K562 (cell line): ENCODE measurements around the gene HRAS.

Source experiments
- HNRNPLL ChIP-seq: fragments of 200-400 bp; formaldehyde crosslinking; IDR thresholded peaks from 2 replicates; pipeline ENCODE4 v1.6.1; 2017; ENCODE audit warnings: low read length, low read depth, mild to moderate bottlenecking; ENCODE audit not compliant: poor library complexity, severe bottlenecking
- MYNN ChIP-seq, 2 experiments: sonication (generic); formaldehyde crosslinking in 1 of 2; IDR thresholded peaks; 2 replicates each; pipeline versions ENCODE4 v1.5.0 to v1.6.1; 2016 to 2020; ENCODE audit warnings: antibody characterized with exemption in 1 of 2, missing genetic modification reagents in 1 of 2
- NR2C2 ChIP-seq, 2 experiments: fragments of 200-800 bp in 1 of 2; sonication (Bioruptor generic) in 1 of 2; sonication (generic) in 1 of 2; formaldehyde crosslinking in 1 of 2; IDR thresholded peaks; 2 replicates each; pipeline versions ENCODE4 v1.6.1 to v1.8.0; 2016 to 2022; ENCODE audit warnings: mild to moderate bottlenecking in 1 of 2, missing compliant biosample characterization in 1 of 2, missing genetic modification characterization in 1 of 2, missing genetic modification reagents in 1 of 2
- RB1 ChIP-seq: fragments of 450-650 bp; IDR thresholded peaks from 2 replicates; pipeline ENCODE4 v1.6.1; 2017; ENCODE audit warnings: low read depth, mild to moderate bottlenecking
- TEAD1 ChIP-seq, 2 experiments: fragments of 450-650 bp in 1 of 2; sonication (generic) in 1 of 2; formaldehyde crosslinking; IDR thresholded peaks; 2 replicates each; pipeline versions ENCODE4 v1.4.0 to v1.8.0; 2020 to 2022; ENCODE audit warnings: mild to moderate bottlenecking in 2 of 2, missing genetic modification reagents in 1 of 2
- ZNF449 ChIP-seq: fragments of 250-450 bp; sonication (Bioruptor Pico); IDR thresholded peaks from 2 replicates; pipeline ENCODE4 v1.8.0; 2022; ENCODE audit warnings: moderate library complexity, mild to moderate bottlenecking, inconsistent platforms
- ZNF561 ChIP-seq: fragments of 450-650 bp; formaldehyde crosslinking; conservative IDR thresholded peaks from 2 replicates; pipeline ENCODE4 v1.4.0; 2020; ENCODE audit warnings: mild to moderate bottlenecking, moderate library complexity

DNA sequence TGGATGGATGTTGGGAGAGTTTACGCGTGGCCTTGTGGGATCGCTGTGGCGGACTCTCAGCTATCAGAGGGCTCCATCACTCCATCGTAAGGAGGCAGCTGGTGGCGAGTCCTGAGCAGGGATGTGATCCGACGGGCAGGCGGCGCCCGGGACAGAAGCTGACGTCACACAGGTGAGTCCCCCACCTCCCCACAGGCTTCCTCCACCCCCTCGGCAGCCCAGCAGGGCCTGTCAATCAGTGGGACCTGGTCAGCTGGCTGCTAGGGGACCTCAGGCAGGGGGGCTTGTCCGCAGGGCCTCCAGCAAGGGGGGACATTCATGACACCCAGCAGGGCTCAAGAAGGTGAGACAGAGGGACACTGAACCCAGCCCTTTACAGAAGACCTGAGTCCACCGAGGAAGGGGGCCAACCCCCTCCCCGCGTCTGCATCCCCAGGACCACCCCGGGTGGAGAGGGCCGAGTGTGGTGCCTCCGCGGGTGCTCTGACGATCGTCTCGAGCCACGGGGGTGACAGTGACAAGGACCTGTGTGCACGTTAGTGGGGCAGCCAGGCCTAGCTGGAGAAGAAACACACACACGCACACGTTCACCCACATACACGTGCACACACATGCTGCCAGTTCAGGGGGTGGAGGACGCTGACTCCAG lies 7.1 kb downstream of the HRAS start:
- no peak for TF ChIP-seq MYNN (IDR thresholded peaks at IDR 0.05)
- TF ChIP-seq MYNN (CRISPR knock-in tag; IDR thresholded peaks at IDR 0.05): no peak
- TF ChIP-seq TEAD1 (CRISPR knock-in tag; IDR thresholded peaks at IDR 0.05): no peak
- TF ChIP-seq ZNF449 (CRISPR knock-in tag): no peak
- TF ChIP-seq RB1: no peak
- no peak for TF ChIP-seq HNRNPLL
- no peak for TF ChIP-seq NR2C2 (CRISPR knock-in tag; IDR thresholded peaks at IDR 0.05)
- no peak for TF ChIP-seq NR2C2 (tag; IDR thresholded peaks at IDR 0.05)
- TF ChIP-seq ZNF561 (CRISPR knock-in tag): no peak
